RWPE2 (cell line): ENCODE results near the gene MPPE1.
A peak's percentile ranks its signal among the peaks of the same experiment; 100 is the strongest.

Source experiments
- ATAC-seq: fragments of 200-7000 bp; cut with Tn5 transposase; 3 replicates; pipeline ENCODE4 v1.9.1; 2021; ENCODE audit warnings: low read depth
- DNase-seq: peaks from one replicate; pipeline ENCODE4 v3.0.0-alpha.2; 2020; ENCODE audit warnings: low spot score
- H3K27ac ChIP-seq: fragments of 450-650 bp; 2 replicates; pipeline ENCODE4 v1.5.1; 2017; ENCODE audit warnings: mild to moderate bottlenecking; ENCODE audit not compliant: poor library complexity, severe bottlenecking
- H3K27me3 ChIP-seq: fragments of 250-450 bp; sonication (Bioruptor Pico); 2 replicates; pipeline ENCODE4 v1.5.1; 2021; ENCODE audit warnings: mild to moderate bottlenecking, moderate library complexity; ENCODE audit not compliant: insufficient read depth, poor library complexity, severe bottlenecking
- H3K36me3 ChIP-seq: fragments of 250-450 bp; sonication (Bioruptor Pico); 2 replicates; pipeline ENCODE4 v1.5.1; 2020; ENCODE audit warnings: low read depth, mild to moderate bottlenecking, moderate library complexity
- H3K4me1 ChIP-seq: fragments of 250-450 bp; sonication (Bioruptor Pico); 2 replicates; pipeline ENCODE4 v1.5.1; 2021; ENCODE audit warnings: mild to moderate bottlenecking, moderate library complexity; ENCODE audit not compliant: insufficient read depth, poor library complexity, severe bottlenecking
- H3K4me3 ChIP-seq: fragments of 250-450 bp; sonication (Bioruptor Pico); 2 replicates; pipeline ENCODE4 v1.5.1; 2021; ENCODE audit warnings: mild to moderate bottlenecking, moderate library complexity; ENCODE audit not compliant: severe bottlenecking
- H3K9me3 ChIP-seq: fragments of 250-450 bp; sonication (Bioruptor Pico); 2 replicates; pipeline ENCODE4 v1.5.1; 2021; ENCODE audit warnings: mild to moderate bottlenecking, moderate library complexity; ENCODE audit not compliant: severe bottlenecking
- CTCF ChIP-seq: fragments of 450-650 bp; IDR thresholded peaks from one replicate; pipeline ENCODE4 v1.5.1; 2017; ENCODE audit warnings: mild to moderate bottlenecking, moderate library complexity; ENCODE audit not compliant: poor library complexity, severe bottlenecking

The MPPE1 gene

GRCh38 chr18:11906926-11907874 lies 917 bp downstream of the MPPE1 start:
- DNase-seq (no peak), ATAC-seq (no peak)
- peaks cover 9% of the 10 kb centered on the region for H3K36me3 ChIP-seq
- H3K9me3 ChIP-seq = no peaks in the 10 kb centered on the region
- H3K27ac ChIP-seq = peak overlapping the region; percentile 62
- H3K4me3 ChIP-seq = peak overlapping the region; percentile 60
- H3K4me1 ChIP-seq = peaks cover 9% of the 10 kb centered on the region
- TF ChIP-seq CTCF = no peak
- no peaks in the 10 kb centered on the region for H3K27me3 ChIP-seq

DNA sequence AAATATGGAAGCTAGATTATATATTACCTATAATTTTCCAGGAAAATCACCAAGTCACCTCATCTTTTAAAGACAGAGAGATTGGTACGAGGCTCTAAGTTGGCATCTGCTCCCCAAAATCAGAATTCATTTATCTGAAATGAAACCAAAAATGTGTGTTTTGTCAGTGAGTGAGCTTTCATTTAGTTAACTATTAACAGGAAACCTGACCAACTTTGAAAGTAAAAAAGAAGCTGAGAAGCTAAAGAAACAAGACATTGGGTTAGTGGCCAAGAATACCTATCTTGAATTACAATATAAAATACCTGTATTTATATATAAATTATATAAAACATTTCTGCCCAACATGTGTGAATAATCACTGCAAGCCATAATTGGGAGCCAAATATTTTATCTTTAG lies 1.9 kb downstream of the MPPE1 start:
- peaks cover 9% of the 10 kb centered on the region for H3K4me1 ChIP-seq
- H3K9me3 ChIP-seq = no peaks in the 10 kb centered on the region
- no peak for TF ChIP-seq CTCF
- DNase-seq (no peak), ATAC-seq (no peak)
- H3K4me3 ChIP-seq = no peak overlapping the region
- peaks cover 12% of the 10 kb centered on the region for H3K36me3 ChIP-seq
- H3K27me3 ChIP-seq = no peaks in the 10 kb centered on the region
- H3K27ac ChIP-seq = no peak overlapping the region

DNA sequence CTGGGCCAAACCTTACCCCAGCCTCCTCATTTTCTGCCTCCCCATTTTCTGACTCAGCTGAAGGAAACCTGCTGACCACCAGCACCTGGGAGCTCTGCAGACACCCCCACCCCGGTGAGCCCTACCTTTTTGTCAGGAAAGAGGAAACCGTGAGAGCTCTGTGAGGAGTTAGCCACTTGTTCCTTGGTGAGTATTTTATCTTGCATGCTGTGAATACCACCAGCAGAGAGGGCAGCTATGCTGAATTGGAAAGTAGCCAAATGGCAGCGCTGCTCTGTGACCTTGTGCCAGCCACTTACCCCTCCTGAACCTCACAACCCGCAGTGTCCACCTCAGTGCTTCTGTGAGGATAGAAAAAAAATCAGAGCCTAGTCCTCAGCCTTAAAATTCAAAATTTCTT lies 2.5 kb downstream of the MPPE1 start:
- Histone ChIP-seq H3K9me3 (no peaks in the 10 kb centered on the region), H3K36me3 (peaks cover 12% of the 10 kb centered on the region), H3K4me1 (peaks cover 9% of the 10 kb centered on the region), H3K27me3 (no peaks in the 10 kb centered on the region), H3K4me3 (no peak overlapping the region), H3K27ac (no peak overlapping the region)
- DNase-seq (no peak), ATAC-seq (no peak)
- TF ChIP-seq CTCF = no peak

- peaks cover 16% of the 10 kb centered on the region for H3K36me3 ChIP-seq
- H3K4me1 ChIP-seq = peaks cover 2% of the 10 kb centered on the region
- DNase-seq = no peak
- H3K27me3 ChIP-seq = no peaks in the 10 kb centered on the region
- H3K9me3 ChIP-seq = no peaks in the 10 kb centered on the region
- no peak overlapping the region for H3K27ac ChIP-seq
- ATAC-seq = 0 out of 3 replicates have a peak, but pooled peaks have one; percentile 19
- H3K4me3 ChIP-seq = no peak overlapping the region
- TF ChIP-seq CTCF = no peak
Measured at GRCh38 chr18:11902522-11903292, 5.4 kb downstream of the MPPE1 start.
